ENCODE results near the gene CHST15. TPM values are rescaled to one million over a fixed set of nuclear protein-coding genes. Genes with fewer than 3 reads are reported as not detected.

CHST15 gene
- total and polyA plus RNA-seq, 8 donors: 13.7 to 53.3 (median 17.1) TPM

DNA sequence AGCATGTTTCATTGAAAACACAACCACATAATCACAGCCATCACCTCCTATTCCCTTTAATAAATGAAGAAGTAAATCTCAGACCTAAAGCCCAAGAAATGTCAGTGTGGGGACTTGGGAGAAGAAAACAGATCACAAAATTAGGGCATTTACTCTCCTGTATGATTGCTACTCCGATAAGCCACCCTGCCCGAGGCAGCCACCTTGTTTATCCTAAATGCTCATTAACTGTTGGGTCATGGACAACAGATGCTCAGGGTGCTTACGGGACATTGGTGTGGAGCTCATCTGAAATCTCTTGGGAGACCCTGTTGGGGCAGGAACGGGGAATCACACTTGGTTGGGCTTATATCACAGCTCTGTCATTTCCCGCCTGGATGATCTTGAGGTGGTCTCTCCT, 17.5 kb upstream of the CHST15 start:
- no peak for ATAC-seq
- no peaks in the 10 kb centered on the region for H3K9me3 ChIP-seq
- TF ChIP-seq, protein P1, sequence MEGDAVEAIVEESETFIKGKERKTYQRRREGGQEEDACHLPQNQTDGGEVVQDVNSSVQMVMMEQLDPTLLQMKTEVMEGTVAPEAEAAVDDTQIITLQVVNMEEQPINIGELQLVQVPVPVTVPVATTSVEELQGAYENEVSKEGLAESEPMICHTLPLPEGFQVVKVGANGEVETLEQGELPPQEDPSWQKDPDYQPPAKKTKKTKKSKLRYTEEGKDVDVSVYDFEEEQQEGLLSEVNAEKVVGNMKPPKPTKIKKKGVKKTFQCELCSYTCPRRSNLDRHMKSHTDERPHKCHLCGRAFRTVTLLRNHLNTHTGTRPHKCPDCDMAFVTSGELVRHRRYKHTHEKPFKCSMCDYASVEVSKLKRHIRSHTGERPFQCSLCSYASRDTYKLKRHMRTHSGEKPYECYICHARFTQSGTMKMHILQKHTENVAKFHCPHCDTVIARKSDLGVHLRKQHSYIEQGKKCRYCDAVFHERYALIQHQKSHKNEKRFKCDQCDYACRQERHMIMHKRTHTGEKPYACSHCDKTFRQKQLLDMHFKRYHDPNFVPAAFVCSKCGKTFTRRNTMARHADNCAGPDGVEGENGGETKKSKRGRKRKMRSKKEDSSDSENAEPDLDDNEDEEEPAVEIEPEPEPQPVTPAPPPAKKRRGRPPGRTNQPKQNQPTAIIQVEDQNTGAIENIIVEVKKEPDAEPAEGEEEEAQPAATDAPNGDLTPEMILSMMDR (IDR thresholded peaks at IDR 0.05): no peak
- no peak overlapping the region for H3K4me3 ChIP-seq
- peaks cover 0 to 4% of the 10 kb centered on the region in 2 donors for H3K27me3 ChIP-seq
- no peaks in the 10 kb centered on the region for H3K36me3 ChIP-seq
- DNase-seq: no peak
- H3K27ac ChIP-seq: no peak overlapping the region
- peaks cover 8 to 16% of the 10 kb centered on the region in 2 donors for H3K4me1 ChIP-seq
- intact Hi-C loops (cut with DNase I): no loop called here

DNA sequence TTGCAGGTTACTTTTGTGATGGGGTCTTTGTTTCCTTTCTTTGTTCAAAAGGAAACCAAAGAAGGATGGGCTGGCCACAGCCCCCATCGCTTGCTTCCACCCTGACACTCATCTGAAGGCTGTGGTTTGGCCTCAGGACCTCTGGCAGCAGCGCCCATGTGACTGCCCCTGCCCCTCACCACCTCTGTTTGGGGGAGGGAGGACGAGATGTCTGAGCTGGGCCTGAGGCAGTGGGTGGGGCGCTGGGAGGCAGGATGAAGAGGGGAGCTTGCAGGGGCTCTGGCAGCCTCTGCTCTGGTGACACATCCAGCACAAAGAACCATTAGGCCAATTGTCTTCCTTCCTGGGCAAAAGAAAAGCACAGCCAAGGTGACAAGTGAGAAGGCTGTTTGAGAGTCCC, 15.9 kb upstream of the CHST15 start:
- H3K4me3 ChIP-seq: no peak overlapping the region
- H3K36me3 ChIP-seq: no peaks in the 10 kb centered on the region
- intact Hi-C loops (cut with DNase I): no loop called here
- ATAC-seq (no peak), DNase-seq (no peak)
- H3K27me3 ChIP-seq: peaks cover 0 to 4% of the 10 kb centered on the region in 2 donors
- H3K4me1 ChIP-seq: peaks cover 9 to 25% of the 10 kb centered on the region in 2 donors
- H3K9me3 ChIP-seq: no peaks in the 10 kb centered on the region
- TF ChIP-seq, protein P1 (IDR thresholded peaks at IDR 0.05): no peak
- H3K27ac ChIP-seq: no peak overlapping the region

DNA sequence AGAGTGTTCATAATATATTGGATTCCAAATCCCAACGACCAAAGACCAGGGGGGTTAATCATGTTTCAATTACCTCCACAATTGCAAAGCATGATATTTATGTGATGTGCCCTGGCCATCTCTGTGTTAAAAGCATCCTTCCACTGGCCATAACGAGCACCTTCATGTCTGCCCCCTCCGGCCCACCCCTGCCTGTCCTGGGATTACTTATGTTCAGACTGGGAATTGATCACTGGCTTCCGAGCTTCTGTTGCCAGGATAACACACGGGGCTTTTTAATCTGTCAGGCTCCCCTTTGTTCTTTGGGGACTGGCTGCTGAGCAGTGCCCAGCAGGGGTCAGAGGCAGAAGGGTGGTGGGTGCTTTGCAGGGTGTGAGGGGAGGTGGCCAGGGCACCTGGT, 13.7 kb upstream of the CHST15 start:
- Histone ChIP-seq H3K9me3 (no peaks in the 10 kb centered on the region), H3K4me3 (no peak overlapping the region), H3K4me1 (peaks cover 9 to 25% of the 10 kb centered on the region in 2 donors), H3K27ac (peak overlapping the region in 1 of 2 donors; percentile 51), H3K36me3 (no peaks in the 10 kb centered on the region), H3K27me3 (peaks cover 0 to 4% of the 10 kb centered on the region in 2 donors)
- TF ChIP-seq, protein P1 (IDR thresholded peaks at IDR 0.05): no peak
- intact Hi-C loops (cut with DNase I): no loop called here
- ATAC-seq: no peak
- DNase-seq: no peak

DNA sequence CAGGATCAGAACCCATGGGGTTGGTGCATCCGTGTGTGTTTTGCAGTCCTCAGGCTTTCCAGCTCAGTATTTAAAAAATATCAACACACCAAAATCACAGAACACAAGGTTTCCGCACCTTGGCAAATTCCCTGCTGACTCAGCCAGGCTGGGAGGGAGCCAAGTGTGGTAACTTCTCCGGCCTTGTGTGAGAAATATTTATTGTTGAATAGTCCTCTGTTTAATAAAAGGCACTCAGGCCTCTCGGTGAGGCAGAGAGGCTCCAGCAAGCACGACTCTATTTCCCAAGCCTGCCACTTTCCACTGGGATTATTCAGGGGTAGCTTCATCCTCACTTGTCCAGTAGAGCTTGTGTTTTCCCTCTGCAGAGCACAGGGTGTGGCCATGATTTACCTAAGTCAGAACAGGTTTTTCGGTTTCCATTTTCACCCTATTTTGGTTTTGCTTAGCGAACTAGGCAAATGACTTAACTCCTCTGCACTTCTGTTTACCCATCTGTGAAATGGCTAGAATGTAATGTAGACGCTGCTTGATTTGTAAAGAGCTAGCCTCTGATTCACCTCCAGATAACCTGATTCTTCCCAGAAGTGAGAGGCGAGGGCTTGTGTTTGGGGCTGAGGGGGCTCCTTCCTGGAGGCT, 13.0 kb upstream of the CHST15 start:
- TF ChIP-seq, protein P1 (IDR thresholded peaks at IDR 0.05): no peak
- intact Hi-C loops (cut with DNase I): no loop called here
- no peak overlapping the region for H3K4me3 ChIP-seq
- H3K27me3 ChIP-seq: peaks cover 0 to 4% of the 10 kb centered on the region in 2 donors
- peak overlapping the region; percentile 45 to 51 for H3K27ac ChIP-seq
- ATAC-seq (peak; percentile 86), DNase-seq (peak in 1 of 4 donors; percentile 61)
- H3K36me3 ChIP-seq: no peaks in the 10 kb centered on the region
- no peaks in the 10 kb centered on the region for H3K9me3 ChIP-seq
- peaks cover 9 to 25% of the 10 kb centered on the region in 2 donors for H3K4me1 ChIP-seq

DNA sequence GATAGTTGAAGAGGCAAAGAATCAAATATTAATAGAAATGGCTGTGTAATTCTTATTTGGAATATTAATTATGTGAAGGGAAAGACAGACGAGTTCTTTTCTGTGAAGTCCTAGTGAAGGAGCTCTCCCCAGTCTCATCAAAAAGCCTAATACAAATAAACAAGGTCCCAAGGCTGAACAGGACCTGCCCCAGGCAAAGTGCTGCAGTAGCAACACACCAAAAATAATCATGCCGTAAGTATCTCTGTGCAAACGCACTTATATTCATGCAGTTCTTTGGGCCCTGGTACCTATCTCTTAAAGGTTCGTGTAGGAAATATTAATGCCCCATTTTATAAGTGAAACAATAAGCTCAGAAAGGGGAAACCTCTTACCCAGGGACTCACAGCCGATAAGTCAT, 12.2 kb upstream of the CHST15 start:
- no peak overlapping the region for H3K4me3 ChIP-seq
- H3K27ac ChIP-seq: peak overlapping the region in 1 of 2 donors; percentile 45

More for the DNA sequence above, 12.2 kb upstream of the CHST15 start:
- peak; percentile 41 for ATAC-seq
- H3K9me3 ChIP-seq: peaks cover 0 to 4% of the 10 kb centered on the region in 2 donors
- peaks cover 0 to 4% of the 10 kb centered on the region in 2 donors for H3K27me3 ChIP-seq
- TF ChIP-seq, protein P1 (IDR thresholded peaks at IDR 0.05): no peak
- H3K4me1 ChIP-seq: peaks cover 9 to 25% of the 10 kb centered on the region in 2 donors
- no peak for DNase-seq
- no peaks in the 10 kb centered on the region for H3K36me3 ChIP-seq
- intact Hi-C loops (cut with DNase I): no loop called here
